Measurements from ENCODE around the gene ALPL.
"Not testable (repeated sequence)": the region's sequence is repeated elsewhere in the genome, so short reads cannot be mapped to it uniquely, and the experiment has no call there.

ALPL gene

GRCh38 chr1:21559788-21560567 is 50.8 kb downstream of the ALPL start:
- no peak for DNase-seq (ENCODE audit: low read depth in 3 of 3, low spot score in 1 of 3)

DNA sequence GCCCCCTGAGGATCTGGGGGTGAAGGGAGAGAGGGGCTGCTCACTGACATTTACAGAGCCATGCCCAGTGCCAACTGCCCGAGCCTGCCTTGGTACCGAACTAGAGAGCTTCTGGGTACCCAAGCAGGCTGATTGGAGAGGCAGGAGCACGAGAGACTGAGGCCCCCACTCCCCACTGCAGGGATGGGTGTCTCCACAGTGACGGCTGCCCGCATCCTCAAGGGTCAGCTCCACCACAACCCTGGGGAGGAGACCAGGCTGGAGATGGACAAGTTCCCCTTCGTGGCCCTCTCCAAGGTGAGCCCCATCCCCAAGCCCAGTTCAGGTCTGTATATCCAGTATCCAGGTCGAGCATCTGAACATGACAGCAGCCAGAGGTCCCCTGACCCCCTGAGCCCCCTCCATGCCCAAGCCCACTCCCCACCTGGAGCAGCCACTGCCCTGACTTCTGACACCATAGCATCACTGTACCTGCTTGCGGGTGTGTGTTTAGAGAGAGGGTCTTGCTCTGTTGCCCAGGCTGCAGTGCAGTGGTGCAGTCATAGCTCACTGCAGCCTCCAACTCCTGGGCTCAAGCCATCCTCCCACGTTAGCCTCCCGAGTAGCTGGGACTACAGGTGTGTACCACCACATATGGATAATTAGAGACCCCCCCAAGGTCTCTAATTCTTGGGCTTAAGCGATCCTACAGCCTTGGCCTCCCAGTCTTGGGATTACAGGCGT is 51.9 kb downstream of the ALPL start:
- no peak for DNase-seq (ENCODE audit: low read depth in 3 of 3, low spot score in 1 of 3)

DNA sequence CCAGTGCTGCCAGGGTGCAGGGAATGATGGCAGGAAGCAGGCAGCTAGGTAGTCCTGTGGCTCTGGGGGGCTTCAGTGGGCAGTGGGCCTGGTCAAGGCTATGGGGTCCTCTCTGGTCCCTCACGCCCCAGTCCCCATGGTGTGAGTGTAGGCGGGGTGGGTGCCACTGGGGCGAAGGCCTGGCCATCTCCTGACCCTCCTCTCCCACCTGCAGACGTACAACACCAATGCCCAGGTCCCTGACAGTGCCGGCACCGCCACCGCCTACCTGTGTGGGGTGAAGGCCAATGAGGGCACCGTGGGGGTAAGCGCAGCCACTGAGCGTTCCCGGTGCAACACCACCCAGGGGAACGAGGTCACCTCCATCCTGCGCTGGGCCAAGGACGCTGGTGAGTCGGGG is 53.7 kb downstream of the ALPL start:
- DNase-seq (ENCODE audit: low read depth in 3 of 3, low spot score in 1 of 3) = no peak

DNA sequence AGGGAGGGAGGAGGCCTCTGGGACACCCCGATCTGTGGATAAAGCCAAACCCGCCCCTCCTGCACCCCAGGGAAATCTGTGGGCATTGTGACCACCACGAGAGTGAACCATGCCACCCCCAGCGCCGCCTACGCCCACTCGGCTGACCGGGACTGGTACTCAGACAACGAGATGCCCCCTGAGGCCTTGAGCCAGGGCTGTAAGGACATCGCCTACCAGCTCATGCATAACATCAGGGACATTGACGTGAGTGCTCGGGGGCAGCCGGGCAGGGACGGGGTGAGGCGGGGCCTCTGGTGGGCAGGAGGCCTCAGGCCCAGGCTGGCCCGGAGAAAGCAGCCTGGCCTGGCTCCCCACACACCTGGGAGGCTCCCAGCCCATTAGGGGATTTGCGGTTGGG is 54.7 kb downstream of the ALPL start:
- DNase-seq (ENCODE audit: low read depth in 3 of 3, low spot score in 1 of 3) = no peak

DNA sequence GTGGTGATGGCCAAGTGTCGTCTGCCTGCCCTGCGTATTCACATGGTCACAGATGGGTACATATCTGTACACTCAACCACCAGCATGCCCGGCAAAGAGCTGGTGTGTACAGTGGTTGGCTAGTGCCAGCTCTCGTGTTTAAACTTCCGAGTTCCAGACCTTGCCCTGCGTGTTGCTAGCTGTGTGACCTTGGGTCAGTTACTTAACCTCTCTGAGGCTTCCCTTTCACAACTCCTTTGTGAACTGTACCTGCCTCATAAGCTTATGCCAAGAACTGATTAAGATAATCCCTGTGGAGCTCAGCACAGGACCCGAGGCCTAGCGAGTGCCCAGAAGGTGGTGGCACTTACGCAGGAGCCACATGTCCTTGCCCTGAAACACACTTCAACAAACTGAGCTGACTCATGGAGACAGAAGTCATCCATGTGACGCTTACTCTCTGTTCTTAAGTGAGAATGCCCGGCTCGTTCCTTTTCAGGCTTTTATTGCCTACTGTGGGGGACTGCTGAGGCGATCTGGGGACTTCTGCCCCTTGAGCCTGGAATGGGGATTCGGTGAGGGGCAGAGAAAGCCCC is 55.4 kb downstream of the ALPL start:
- DNase-seq (ENCODE audit: low read depth in 3 of 3, low spot score in 1 of 3) = no peak

DNA sequence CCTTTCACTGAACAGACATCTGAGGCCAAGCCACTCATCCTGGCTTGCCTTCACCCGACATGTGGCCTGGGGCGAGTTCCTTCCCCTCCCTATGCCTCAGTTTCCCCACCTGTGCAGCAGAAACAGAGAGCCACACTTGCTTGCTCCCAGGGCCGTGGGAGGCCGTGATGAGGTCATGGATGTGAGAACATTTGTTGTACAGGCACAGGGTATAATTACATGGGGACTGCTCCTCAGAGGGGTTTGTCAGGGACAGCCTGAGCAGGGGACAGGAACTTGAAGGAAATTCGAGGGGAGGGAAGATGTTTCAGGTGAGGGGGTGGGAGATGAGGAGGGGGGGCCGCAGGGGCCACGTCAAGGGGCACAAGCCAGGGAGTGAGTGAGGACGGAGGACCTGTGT is 56.1 kb downstream of the ALPL start:
- no peak for DNase-seq (ENCODE audit: low read depth in 3 of 3, low spot score in 1 of 3)

- DNase-seq (ENCODE audit: low read depth in 3 of 3, low spot score in 1 of 3) = not testable (repeated sequence)
Measured at GRCh38 chr1:21566361-21566760, 57.1 kb downstream of the ALPL start.

- DNase-seq (ENCODE audit: low read depth in 3 of 3, low spot score in 1 of 3) = no peak
Measured at GRCh38 chr1:21567241-21568005, 58.2 kb downstream of the ALPL start.

- no peak for DNase-seq (ENCODE audit: low read depth in 3 of 3, low spot score in 1 of 3)
Measured at GRCh38 chr1:21568006-21568746, 59.0 kb downstream of the ALPL start.

GRCh38 chr1:21568809-21569385 is 59.7 kb downstream of the ALPL start:
- no peak for DNase-seq (ENCODE audit: low read depth in 3 of 3, low spot score in 1 of 3)

- no peak for DNase-seq (ENCODE audit: low read depth in 3 of 3, low spot score in 1 of 3)
Measured at GRCh38 chr1:21569820-21570527, 60.8 kb downstream of the ALPL start.

- DNase-seq (ENCODE audit: low read depth in 3 of 3, low spot score in 1 of 3) = no peak
Measured at GRCh38 chr1:21570528-21570875, 61.3 kb downstream of the ALPL start.

DNA sequence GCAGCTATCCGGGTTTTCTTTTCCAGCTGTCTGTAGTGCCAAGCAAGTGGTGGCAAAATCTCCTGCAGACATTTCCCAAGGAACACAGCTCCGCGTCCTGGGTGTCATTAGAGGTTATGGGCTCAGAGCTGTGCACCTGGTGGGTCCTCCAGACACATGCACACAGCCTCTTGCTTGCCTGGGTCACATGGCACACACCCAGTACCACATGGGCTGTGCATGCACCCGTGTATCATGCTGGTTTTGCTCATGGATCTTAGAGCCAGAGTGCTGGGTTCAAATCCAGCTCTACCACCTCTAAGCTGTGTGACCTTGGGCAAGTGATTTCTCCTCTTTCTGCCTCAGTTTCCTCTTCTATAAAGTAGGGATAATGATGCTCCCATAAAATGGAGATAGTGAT is 61.7 kb downstream of the ALPL start:
- no peak for DNase-seq (ENCODE audit: low read depth in 3 of 3, low spot score in 1 of 3)

GRCh38 chr1:21572221-21572620 is 63.0 kb downstream of the ALPL start:
- DNase-seq (ENCODE audit: low read depth in 3 of 3, low spot score in 1 of 3) = no peak

- DNase-seq (ENCODE audit: low read depth in 3 of 3, low spot score in 1 of 3) = no peak
Measured at GRCh38 chr1:21572735-21573277, 63.6 kb downstream of the ALPL start.

DNA sequence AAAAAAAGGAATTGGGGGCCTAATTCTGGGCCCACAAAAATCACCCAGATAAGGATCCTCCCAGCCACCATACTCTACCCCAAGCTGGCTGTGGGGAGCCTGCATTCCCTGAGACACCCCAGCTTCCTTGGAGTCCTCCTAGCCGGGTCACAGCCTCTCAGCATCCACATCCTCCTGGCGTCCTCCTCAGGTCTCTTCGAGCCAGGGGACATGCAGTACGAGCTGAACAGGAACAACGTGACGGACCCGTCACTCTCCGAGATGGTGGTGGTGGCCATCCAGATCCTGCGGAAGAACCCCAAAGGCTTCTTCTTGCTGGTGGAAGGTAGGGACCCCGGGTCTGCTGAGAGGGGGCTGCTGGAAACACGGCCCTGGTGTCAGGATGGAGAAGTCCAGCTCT is 64.3 kb downstream of the ALPL start:
- no peak for DNase-seq (ENCODE audit: low read depth in 3 of 3, low spot score in 1 of 3)

- DNase-seq (ENCODE audit: low read depth in 3 of 3, low spot score in 1 of 3) = no peak
Measured at GRCh38 chr1:21573971-21574465, 64.8 kb downstream of the ALPL start.

- no peak for DNase-seq (ENCODE audit: low read depth in 3 of 3, low spot score in 1 of 3)
Measured at GRCh38 chr1:21574466-21575151, 65.4 kb downstream of the ALPL start.

- no peak for DNase-seq (ENCODE audit: low read depth in 3 of 3, low spot score in 1 of 3)
Measured at GRCh38 chr1:21575351-21575942, 66.2 kb downstream of the ALPL start.
